Natural killer cell (primary cell): ENCODE measurements around the gene MSI2. TPM values are rescaled to one million over a fixed set of nuclear protein-coding genes. Genes with fewer than 3 reads are reported as not detected.

Experiments used
- ATAC-seq, 3 donors: fragments of 150-1000 bp in 2 of 3; fragments of 200-7000 bp in 1 of 3; cut with Tn5 transposase; 1 replicate in 1 of 3; 2 replicates in 2 of 3; pipeline ENCODE4 v1.10.0; 2021; ENCODE audit warnings: mild to moderate bottlenecking in 2 of 3, moderate library complexity in 2 of 3
- DNase-seq, 2 donors: peaks; one replicate each; pipeline versions ENCODE4 v3.0.0 to v3.0.0-alpha.2; 2013 to 2021; ENCODE audit warnings: mixed read lengths in 1 of 2
- H3K27ac ChIP-seq: one replicate; pipeline ENCODE4 v1.5.1; 2013; ENCODE audit warnings: mild to moderate bottlenecking, low read length
- H3K27me3 ChIP-seq: one replicate; pipeline ENCODE4 v1.6.1; 2013; ENCODE audit warnings: low read length; ENCODE audit not compliant: control insufficient read depth, insufficient read depth
- H3K36me3 ChIP-seq: one replicate; pipeline ENCODE4 v1.6.1; 2013; ENCODE audit warnings: low read length; ENCODE audit not compliant: control insufficient read depth, insufficient read depth
- H3K4me1 ChIP-seq: one replicate; pipeline ENCODE4 v1.6.1; 2013; ENCODE audit warnings: low read length; ENCODE audit not compliant: control insufficient read depth, insufficient read depth
- H3K4me3 ChIP-seq: one replicate; pipeline ENCODE4 v1.5.1; 2013; ENCODE audit warnings: low read length
- H3K9me3 ChIP-seq: one replicate; pipeline ENCODE4 v1.6.1; 2013; ENCODE audit warnings: low read length; ENCODE audit not compliant: control insufficient read depth, insufficient read depth
- H3K27ac Mint-ChIP-seq, 2 donors: one replicate each; pipeline ENCODE4 v1.8.0; 2022; ENCODE audit warnings: mild to moderate bottlenecking in 2 of 2, mixed read lengths in 2 of 2, moderate library complexity in 1 of 2
- H3K27me3 Mint-ChIP-seq, 2 donors: one replicate each; pipeline ENCODE4 v1.8.0; 2022; ENCODE audit warnings: low read depth in 2 of 2, mixed read lengths in 2 of 2
- H3K36me3 Mint-ChIP-seq: one replicate; pipeline ENCODE4 v1.8.0; 2022; ENCODE audit warnings: mixed read lengths
- H3K4me1 Mint-ChIP-seq, 2 donors: one replicate each; pipeline ENCODE4 v1.8.0; 2022; ENCODE audit warnings: mixed read lengths in 2 of 2
- H3K4me3 Mint-ChIP-seq: one replicate; pipeline ENCODE4 v1.8.0; 2022; ENCODE audit warnings: mild to moderate bottlenecking, moderate library complexity, mixed read lengths
- H3K9me3 Mint-ChIP-seq, 2 donors: one replicate each; pipeline ENCODE4 v1.8.0; 2022; ENCODE audit warnings: mixed read lengths in 2 of 2
- WGBS: methylation state at CpG from one replicate; pipeline ENCODE4 v1.1.7; 2013; ENCODE audit warnings: missing lambda C conversion rate; ENCODE audit not compliant: insufficient coverage; 5-methylcytosine and 5-hydroxymethylcytosine counted together
- intact Hi-C: fragments of 100-400 bp; cut with micrococcal nuclease; formaldehyde crosslinking; loops from one replicate; pipeline ENCODE4 v1.14.2; 2022
- total RNA-seq, 4 donors: library from RNA; stranded (reverse); fragments of 120-200 nt in 1 of 4; gene quantifications; one replicate each; pipeline versions ENCODE4 v1.2.3 to v1.2.4, GENCODE V29; 2013 to 2022
- TF ChIP-seq, protein P1 (sequence below): fragments of 200-600 bp; IDR thresholded peaks from one replicate; pipeline ENCODE4 v1.8.0; 2022; ENCODE audit warnings: antibody characterized with exemption

The MSI2 gene
- total RNA-seq, 3 donors from 2014 or later (not counting 1 experiment from before 2014, with no cell fraction given), result 95.5 to 145 (median 96.8) TPM

DNA sequence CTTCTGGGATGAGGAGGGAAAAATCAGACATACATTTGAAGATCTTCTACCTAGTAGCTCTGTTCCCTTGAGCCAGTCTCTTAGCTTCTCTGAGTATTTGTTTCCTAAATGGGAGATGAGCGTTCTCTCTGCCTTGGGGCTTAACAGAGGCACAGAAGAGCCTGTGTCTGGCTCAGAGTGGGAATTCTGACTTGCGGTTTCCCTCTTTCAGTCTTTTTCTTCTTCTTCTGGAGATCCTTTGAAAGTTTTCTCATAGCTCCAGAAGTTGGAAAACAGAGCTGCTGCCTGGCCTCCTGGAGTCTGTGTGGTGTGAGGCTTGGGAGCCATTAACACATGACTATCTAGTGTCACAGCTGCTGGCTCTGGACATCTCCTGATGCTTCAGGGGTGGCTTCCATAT, 167.9 kb downstream of the MSI2 start:
- no peak overlapping the region for H3K4me3 Mint-ChIP-seq
- H3K27ac Mint-ChIP-seq, result no peak overlapping the region

DNA sequence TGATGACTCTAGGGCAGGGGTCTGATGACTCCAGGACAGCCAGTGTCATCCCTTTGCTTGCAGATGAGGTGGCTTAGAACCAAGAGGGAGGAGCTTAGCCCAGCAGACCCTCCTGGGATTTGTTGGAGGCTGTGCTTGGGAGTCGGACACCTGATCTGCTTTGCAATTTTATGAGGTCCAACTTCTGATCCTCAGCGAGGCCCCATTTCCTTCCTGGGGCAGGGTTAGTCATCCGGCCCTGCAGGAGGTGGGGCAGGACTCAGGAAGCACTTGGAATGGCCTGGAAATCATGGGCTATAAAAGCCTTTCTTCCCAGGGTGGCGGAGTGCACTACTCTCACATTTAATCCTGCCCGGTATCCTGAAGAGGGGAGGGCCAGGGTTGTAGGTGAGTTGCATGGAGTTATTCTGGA, 168.5 kb downstream of the MSI2 start:
- intact Hi-C loops, result no loop called here
- Mint-ChIP-seq H3K9me3 (no peaks in the 10 kb centered on the region), H3K27ac (no peak overlapping the region), H3K27me3 (no peaks in the 10 kb centered on the region), H3K4me1 (peaks cover 5 to 16% of the 10 kb centered on the region in 2 donors), H3K36me3 (no peaks in the 10 kb centered on the region), H3K4me3 (no peak overlapping the region)
- 36% methylated on average over 3 of the region's 5 CpGs for WGBS
- DNase-seq (no peak), ATAC-seq (no peak)
- TF ChIP-seq, protein P1, sequence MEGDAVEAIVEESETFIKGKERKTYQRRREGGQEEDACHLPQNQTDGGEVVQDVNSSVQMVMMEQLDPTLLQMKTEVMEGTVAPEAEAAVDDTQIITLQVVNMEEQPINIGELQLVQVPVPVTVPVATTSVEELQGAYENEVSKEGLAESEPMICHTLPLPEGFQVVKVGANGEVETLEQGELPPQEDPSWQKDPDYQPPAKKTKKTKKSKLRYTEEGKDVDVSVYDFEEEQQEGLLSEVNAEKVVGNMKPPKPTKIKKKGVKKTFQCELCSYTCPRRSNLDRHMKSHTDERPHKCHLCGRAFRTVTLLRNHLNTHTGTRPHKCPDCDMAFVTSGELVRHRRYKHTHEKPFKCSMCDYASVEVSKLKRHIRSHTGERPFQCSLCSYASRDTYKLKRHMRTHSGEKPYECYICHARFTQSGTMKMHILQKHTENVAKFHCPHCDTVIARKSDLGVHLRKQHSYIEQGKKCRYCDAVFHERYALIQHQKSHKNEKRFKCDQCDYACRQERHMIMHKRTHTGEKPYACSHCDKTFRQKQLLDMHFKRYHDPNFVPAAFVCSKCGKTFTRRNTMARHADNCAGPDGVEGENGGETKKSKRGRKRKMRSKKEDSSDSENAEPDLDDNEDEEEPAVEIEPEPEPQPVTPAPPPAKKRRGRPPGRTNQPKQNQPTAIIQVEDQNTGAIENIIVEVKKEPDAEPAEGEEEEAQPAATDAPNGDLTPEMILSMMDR, result no peak
- no peaks in the 10 kb centered on the region for H3K27me3 ChIP-seq
- H3K36me3 ChIP-seq, result no peaks in the 10 kb centered on the region
- no peak overlapping the region for H3K27ac ChIP-seq
- peaks cover 6% of the 10 kb centered on the region for H3K4me1 ChIP-seq
- no peak overlapping the region for H3K4me3 ChIP-seq
- H3K9me3 ChIP-seq, result no peaks in the 10 kb centered on the region

More for the DNA sequence above, 167.9 kb downstream of the MSI2 start:
- ATAC-seq (no peak), DNase-seq (no peak)
- H3K36me3 ChIP-seq, result no peaks in the 10 kb centered on the region
- H3K4me1 ChIP-seq, result peaks cover 6% of the 10 kb centered on the region
- no peaks in the 10 kb centered on the region for H3K27me3 ChIP-seq
- Mint-ChIP-seq H3K4me1 (peaks cover 5 to 16% of the 10 kb centered on the region in 2 donors), H3K36me3 (no peaks in the 10 kb centered on the region), H3K27me3 (no peaks in the 10 kb centered on the region), H3K9me3 (no peaks in the 10 kb centered on the region)
- no peaks in the 10 kb centered on the region for H3K9me3 ChIP-seq
- intact Hi-C loops, result no loop called here
- H3K4me3 ChIP-seq, result no peak overlapping the region
- H3K27ac ChIP-seq, result no peak overlapping the region
- WGBS, result 68% methylated on average over 2 of the region's 2 CpGs
- TF ChIP-seq, protein P1, result no peak

DNA sequence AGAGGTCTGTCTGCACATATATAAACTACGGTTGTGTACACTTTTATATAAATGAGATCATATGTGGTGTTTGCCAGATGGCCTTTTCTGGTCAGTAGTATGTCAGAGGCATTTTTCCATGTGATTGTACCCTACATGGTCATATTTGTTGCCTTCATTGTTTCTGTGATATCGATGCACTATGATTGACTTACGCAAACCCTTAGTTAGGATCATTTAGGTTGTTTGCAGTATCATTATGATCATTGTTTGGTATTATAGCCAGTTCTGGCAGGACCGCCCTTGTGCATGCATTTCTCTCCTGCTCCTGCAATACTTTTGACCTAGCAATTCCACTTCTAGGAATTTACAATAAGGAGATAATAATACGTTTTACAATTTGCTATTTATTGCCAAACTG, 169.1 kb downstream of the MSI2 start:
- no peak overlapping the region for H3K27ac Mint-ChIP-seq
- no peaks in the 10 kb centered on the region for H3K36me3 ChIP-seq
- ATAC-seq (no peak), DNase-seq (no peak)
- no peak overlapping the region for H3K27ac ChIP-seq
- intact Hi-C loops, result no loop called here
- H3K4me3 ChIP-seq, result no peak overlapping the region
- no peak overlapping the region for H3K4me3 Mint-ChIP-seq
- TF ChIP-seq, protein P1, result no peak
- H3K9me3 Mint-ChIP-seq, result no peaks in the 10 kb centered on the region
- H3K4me1 ChIP-seq, result peaks cover 6% of the 10 kb centered on the region
- H3K36me3 Mint-ChIP-seq, result no peaks in the 10 kb centered on the region
- H3K4me1 Mint-ChIP-seq, result peaks cover 7 to 19% of the 10 kb centered on the region in 2 donors
- no peaks in the 10 kb centered on the region for H3K9me3 ChIP-seq
- H3K27me3 Mint-ChIP-seq, result no peaks in the 10 kb centered on the region
- 94% methylated on average over 3 of the region's 5 CpGs for WGBS
- H3K27me3 ChIP-seq, result no peaks in the 10 kb centered on the region
